GM12891 (cell line): ENCODE data around the gene CHST1.

Source experiments
- PAX5 ChIP-seq: IDR thresholded peaks from 2 replicates; pipeline ENCODE4 v1.6.1; 2011; ENCODE audit warnings: low read length, moderate library complexity, mild to moderate bottlenecking; ENCODE audit not compliant: insufficient read depth, severe bottlenecking
- POLR2A ChIP-seq: IDR thresholded peaks from 2 replicates; pipeline ENCODE4 v1.6.1; 2011; ENCODE audit warnings: low read depth, low read length, control low read depth
- POLR2AphosphoS5 ChIP-seq: IDR thresholded peaks from 2 replicates; pipeline ENCODE4 v1.6.1; 2011; ENCODE audit warnings: low read depth, low read length, control low read depth
- TAF1 ChIP-seq: IDR thresholded peaks from 2 replicates; pipeline ENCODE4 v1.6.1; 2011; ENCODE audit warnings: low read depth, low read length, control low read depth

DNA sequence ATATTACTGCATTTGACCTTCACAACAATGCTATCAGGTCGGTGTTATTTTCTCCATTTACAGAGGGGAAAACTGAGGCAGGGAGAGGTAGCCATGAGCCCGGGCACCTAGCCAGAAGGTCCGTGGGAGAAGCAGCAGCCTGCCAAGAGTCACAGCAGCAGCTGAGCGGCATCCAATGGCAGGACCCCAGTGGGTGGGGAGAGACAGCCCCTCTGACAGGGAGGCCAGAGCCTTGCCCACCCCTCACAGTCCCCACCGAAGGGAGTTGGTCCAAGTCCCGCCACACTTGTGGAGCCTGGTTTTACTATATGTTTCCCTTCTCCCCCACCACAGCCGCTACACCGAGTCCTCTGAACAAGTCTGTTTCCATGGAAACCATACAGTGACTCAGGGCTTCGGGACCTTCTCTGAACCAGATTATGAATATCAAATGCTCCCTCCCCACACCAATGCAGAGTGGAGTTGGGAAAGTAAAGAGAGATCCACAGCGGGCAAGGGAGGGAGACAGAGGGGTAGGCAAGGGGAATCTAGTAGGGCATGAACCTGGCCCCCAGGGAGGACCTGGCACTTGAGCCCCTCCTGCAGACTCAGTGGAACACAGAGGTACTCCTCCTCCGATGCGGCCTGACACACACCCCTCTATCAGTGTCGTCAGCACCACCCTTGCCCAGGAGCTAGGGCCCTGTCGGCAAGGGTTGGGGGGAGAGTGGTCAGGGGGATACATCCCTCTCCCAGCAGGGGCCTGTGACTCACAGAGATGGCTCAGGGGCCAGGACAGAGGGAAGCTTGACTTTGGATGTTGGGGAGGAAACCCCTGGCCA, 2.5 kb downstream of the CHST1 start:
- TF ChIP-seq POLR2A (no peak), POLR2AphosphoS5 (no peak), TAF1 (no peak), PAX5 (no peak)
